K562 (cell line): ENCODE measurements around the gene LSM11.

Experiments
- ARNT ChIP-seq, 2 experiments: fragments of 450-650 bp; IDR thresholded peaks; 2 replicates each; pipeline ENCODE4 v1.6.1; 2016; ENCODE audit warnings: mild to moderate bottlenecking in 1 of 2
- ATF3 ChIP-seq, 2 experiments: fragments of 450-650 bp in 1 of 2; sonication (generic) in 1 of 2; formaldehyde crosslinking in 1 of 2; IDR thresholded peaks in 1 of 2; conservative IDR thresholded peaks in 1 of 2; 2 replicates each; pipeline versions ENCODE4 v1.6.1 to v1.8.1; 2016 to 2023; ENCODE audit warnings: mild to moderate bottlenecking in 2 of 2, moderate library complexity in 2 of 2, inconsistent platforms in 1 of 2, missing genetic modification reagents in 1 of 2
- BRF2 ChIP-seq: IDR thresholded peaks from 3 replicates; pipeline ENCODE4 v1.6.1; 2011; ENCODE audit warnings: borderline replicate concordance, mild to moderate bottlenecking; ENCODE audit not compliant: insufficient read length, insufficient read depth
- CHD2 ChIP-seq: IDR thresholded peaks from 2 replicates; pipeline ENCODE4 v1.6.1; 2011; ENCODE audit warnings: low read depth, low read length
- CHD7 ChIP-seq: fragments of 200-600 bp; sonication (generic); IDR thresholded peaks from one replicate; pipeline ENCODE4 v1.6.1; 2012; ENCODE audit warnings: mild to moderate bottlenecking, low read depth, low read length, inconsistent platforms
- CTCF ChIP-seq, 3 experiments: IDR thresholded peaks in 2 of 3; conservative IDR thresholded peaks in 1 of 3; 2 replicates each; pipeline ENCODE4 v1.5.1; 2011 to 2012; ENCODE audit warnings: low read length in 3 of 3, mild to moderate bottlenecking in 3 of 3, control low read depth in 2 of 3, improper control_type of control experiment in 1 of 3, inconsistent platforms in 1 of 3, low read depth in 1 of 3, mixed read lengths in 1 of 3, moderate library complexity in 1 of 3; ENCODE audit not compliant: insufficient read depth in 2 of 3
- ETV6 ChIP-seq, 3 experiments: fragments of 150-350 bp in 1 of 3; sonication (generic) in 1 of 3; formaldehyde crosslinking in 1 of 3; IDR thresholded peaks; 2 replicates each; pipeline versions ENCODE4 v1.6.1 to v1.8.0; 2014 to 2022; ENCODE audit warnings: borderline replicate concordance in 2 of 3, low read depth in 2 of 3, antibody characterized with exemption in 1 of 3, low read length in 1 of 3, mild to moderate bottlenecking in 1 of 3, missing genetic modification reagents in 1 of 3
- HNRNPL ChIP-seq: fragments of 200-400 bp; formaldehyde crosslinking; IDR thresholded peaks from 2 replicates; pipeline ENCODE4 v1.6.1; 2017; ENCODE audit warnings: low read depth, mild to moderate bottlenecking, low read length
- MAX ChIP-seq: sonication (generic); formaldehyde crosslinking; IDR thresholded peaks from 2 replicates; pipeline ENCODE4 v1.9.0; 2022; ENCODE audit warnings: mild to moderate bottlenecking, missing genetic modification reagents
- MXD1 ChIP-seq: fragments of 250-450 bp; sonication (Bioruptor Pico); IDR thresholded peaks from 2 replicates; pipeline ENCODE4 v1.8.0; 2021; ENCODE audit warnings: borderline replicate concordance, mild to moderate bottlenecking, moderate library complexity; ENCODE audit not compliant: poor library complexity, severe bottlenecking
- NR3C1 ChIP-seq: sonication (generic); formaldehyde crosslinking; IDR thresholded peaks from 2 replicates; pipeline ENCODE4 v1.8.1; 2022; ENCODE audit warnings: missing genetic modification reagents
- POLR2A ChIP-seq: fragments of 450-650 bp; conservative IDR thresholded peaks from 2 replicates; pipeline ENCODE4 v1.6.1; 2016
- UBTF ChIP-seq, 2 experiments: IDR thresholded peaks; 2 replicates each; pipeline ENCODE4 v1.6.1; 2012; ENCODE audit warnings: improper control_type of control experiment in 2 of 2, low read depth in 2 of 2, low read length in 2 of 2, borderline replicate concordance in 1 of 2
- ZBTB1 ChIP-seq: sonication (generic); formaldehyde crosslinking; IDR thresholded peaks from 2 replicates; pipeline ENCODE4 v1.8.1; 2023; ENCODE audit warnings: missing genetic modification reagents, low read depth, mild to moderate bottlenecking, borderline replicate concordance

GRCh38 chr5:157708866-157709265 lies 34.6 kb upstream of the LSM11 start:
- no peak for TF ChIP-seq CHD2
- no peak for TF ChIP-seq ETV6 (IDR thresholded peaks at IDR 0.05; ENCODE audit: borderline replicate concordance in 1 of 2, low read depth in 2 of 2, low read length in 1 of 2)
- no peak for TF ChIP-seq ETV6 (CRISPR knock-in tag; IDR thresholded peaks at IDR 0.05; ENCODE audit: borderline replicate concordance)
- no peak for TF ChIP-seq MAX (CRISPR knock-in tag)
- TF ChIP-seq NR3C1, result no peak
- TF ChIP-seq BRF2, result no peak
- no peak for TF ChIP-seq CTCF (IDR thresholded peaks at IDR 0.05 in 2 of 3, conservative IDR thresholded peaks at IDR 0.05 in 1 of 3; ENCODE audit: insufficient read depth in 2 of 3, low read depth in 1 of 3, low read length in 3 of 3)
- TF ChIP-seq MXD1 (CRISPR knock-in tag), result no peak
- no peak for TF ChIP-seq ZBTB1 (CRISPR knock-in tag)
- no peak for TF ChIP-seq CHD7
- TF ChIP-seq ATF3 (IDR thresholded peaks at IDR 0.05), result no peak
- no peak for TF ChIP-seq ATF3 (CRISPR knock-in tag; conservative IDR thresholded peaks at IDR 0.05)
- no peak for TF ChIP-seq UBTF (IDR thresholded peaks at IDR 0.05; ENCODE audit: borderline replicate concordance in 1 of 2, low read depth in 2 of 2, low read length in 2 of 2)
- TF ChIP-seq HNRNPL, result no peak
- TF ChIP-seq POLR2A, result no peak
- no peak for TF ChIP-seq ARNT (IDR thresholded peaks at IDR 0.05)
